Measurements from ENCODE around the gene STRA6. TPM values are rescaled to one million over a fixed set of nuclear protein-coding genes. Genes with fewer than 3 reads are reported as not detected.

The STRA6 gene
- total RNA-seq, 6 donors from 2014 or later: 0.22 to 3.5 (median 0.88) TPM; not detected in 3

GRCh38 chr15:74234598-74234875 lies 31.9 kb upstream of the STRA6 start:
- H3K9me3 ChIP-seq: no peaks in the 10 kb centered on the region
- DNase-seq (no peak), ATAC-seq (ENCODE audit: low FRiP score in 2 of 2) (no peak)
- no peaks in the 10 kb centered on the region for H3K36me3 ChIP-seq
- no peak overlapping the region for H3K27ac ChIP-seq
- peaks cover under 1 to 21% (median 5%) of the 10 kb centered on the region in 4 donors for H3K4me1 ChIP-seq
- WGBS, 2 donors: 77 to 100% methylated on average over 1 to 9 of the region's 9 CpGs
- H3K27me3 ChIP-seq: no peaks in the 10 kb centered on the region
- TF ChIP-seq POLR2A (IDR thresholded peaks at IDR 0.05): no peak
- no peak for TF ChIP-seq POLR2AphosphoS5 (IDR thresholded peaks at IDR 0.05)
- TF ChIP-seq EP300 (IDR thresholded peaks at IDR 0.05): no peak
- H3K4me3 ChIP-seq: no peak overlapping the region

- ATAC-seq (ENCODE audit: low FRiP score in 2 of 2) (no peak), DNase-seq (no peak)
- H3K4me3 ChIP-seq: no peak overlapping the region
- WGBS, 2 donors: 96 to 100% methylated on average over 1 to 3 of the region's 3 CpGs
- no peaks in the 10 kb centered on the region for H3K9me3 ChIP-seq
- H3K27ac ChIP-seq: no peak overlapping the region
- no peaks in the 10 kb centered on the region for H3K27me3 ChIP-seq
- TF ChIP-seq POLR2A (IDR thresholded peaks at IDR 0.05): no peak
- no peak for TF ChIP-seq CTCF (IDR thresholded peaks at IDR 0.05)
- TF ChIP-seq POLR2AphosphoS5 (IDR thresholded peaks at IDR 0.05): no peak
- TF ChIP-seq EP300 (IDR thresholded peaks at IDR 0.05): no peak
- no peaks in the 10 kb centered on the region for H3K36me3 ChIP-seq
- peaks cover 0 to 18% (median 2%) of the 10 kb centered on the region in 4 donors for H3K4me1 ChIP-seq
Observed at GRCh38 chr15:74233851-74234597, 31.4 kb upstream of the STRA6 start.

GRCh38 chr15:74233373-74233772 lies 30.8 kb upstream of the STRA6 start:
- H3K4me3 ChIP-seq: no peak overlapping the region
- peaks cover 0 to 24% (median 7%) of the 10 kb centered on the region in 4 donors for H3K4me1 ChIP-seq
- WGBS, 2 donors: 84 to 87% methylated on average over 4 to 6 of the region's 6 CpGs
- no peak for ATAC-seq (ENCODE audit: low FRiP score in 2 of 2)
- no peaks in the 10 kb centered on the region for H3K27me3 ChIP-seq
- no peaks in the 10 kb centered on the region for H3K36me3 ChIP-seq
- H3K9me3 ChIP-seq: no peaks in the 10 kb centered on the region
- no peak for DNase-seq
- TF ChIP-seq POLR2A (IDR thresholded peaks at IDR 0.05) (no peak), CTCF (IDR thresholded peaks at IDR 0.05) (no peak), POLR2AphosphoS5 (IDR thresholded peaks at IDR 0.05) (no peak), EP300 (IDR thresholded peaks at IDR 0.05) (no peak)
- no peak overlapping the region for H3K27ac ChIP-seq

GRCh38 chr15:74231475-74231874 lies 28.9 kb upstream of the STRA6 start:
- Histone ChIP-seq H3K9me3 (no peaks in the 10 kb centered on the region), H3K4me1 (peaks cover 0 to 25% (median 7%) of the 10 kb centered on the region in 4 donors), H3K36me3 (no peaks in the 10 kb centered on the region), H3K27me3 (no peaks in the 10 kb centered on the region), H3K27ac (no peak overlapping the region), H3K4me3 (no peak overlapping the region)
- ATAC-seq (ENCODE audit: low FRiP score in 2 of 2) (no peak), DNase-seq (no peak)
- WGBS, 2 donors: 93 to 97% methylated on average over 10 of the region's 10 CpGs
- TF ChIP-seq EP300 (IDR thresholded peaks at IDR 0.05): no peak
- no peak for TF ChIP-seq CTCF (IDR thresholded peaks at IDR 0.05)
- no peak for TF ChIP-seq POLR2AphosphoS5 (IDR thresholded peaks at IDR 0.05)
- TF ChIP-seq POLR2A (IDR thresholded peaks at IDR 0.05): no peak

GRCh38 chr15:74229686-74230085 lies 27.1 kb upstream of the STRA6 start:
- no peaks in the 10 kb centered on the region for H3K9me3 ChIP-seq
- H3K4me3 ChIP-seq: no peak overlapping the region
- ATAC-seq (ENCODE audit: low FRiP score in 2 of 2) (no peak), DNase-seq (no peak)
- no peak overlapping the region for H3K27ac ChIP-seq
- no peaks in the 10 kb centered on the region for H3K36me3 ChIP-seq
- H3K4me1 ChIP-seq: peaks cover 0 to 15% (median 5%) of the 10 kb centered on the region in 4 donors
- WGBS, 2 donors: 87 to 88% methylated on average over 2 to 3 of the region's 3 CpGs
- no peaks in the 10 kb centered on the region for H3K27me3 ChIP-seq
- TF ChIP-seq CTCF (IDR thresholded peaks at IDR 0.05) (no peak), EP300 (IDR thresholded peaks at IDR 0.05) (no peak), POLR2AphosphoS5 (IDR thresholded peaks at IDR 0.05) (no peak), POLR2A (IDR thresholded peaks at IDR 0.05) (no peak)
